ENCODE measurements around the gene PSMB10.

PSMB10 gene

DNA sequence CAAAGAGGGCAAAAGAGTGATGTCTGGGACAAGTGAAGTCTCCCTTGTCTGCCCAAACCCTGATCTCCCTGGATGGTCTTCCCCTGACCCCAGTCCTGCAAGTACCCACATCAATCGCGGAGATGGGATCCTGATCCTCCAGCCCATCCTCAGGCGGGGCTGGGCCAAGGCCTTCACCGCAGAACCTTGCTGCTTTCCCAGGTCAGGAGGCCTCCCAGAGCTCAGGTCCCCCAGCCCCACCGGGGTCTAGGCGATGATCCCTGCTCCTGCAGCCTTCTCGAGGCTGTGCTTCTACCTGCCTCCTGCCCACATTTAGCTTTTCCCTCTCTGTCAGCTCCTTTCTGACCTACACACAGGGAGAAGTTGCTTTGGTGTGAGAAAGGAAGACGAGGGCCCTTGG is 25.5 kb upstream of the PSMB10 start:
- Histone ChIP-seq H3K36me3 (ENCODE audit: control insufficient read depth, insufficient read depth, low read length) (peaks cover 91% of the 10 kb centered on the region), H3K4me1 (ENCODE audit: control insufficient read depth, insufficient read depth, low read length, poor library complexity, severe bottlenecking) (peaks cover 24% of the 10 kb centered on the region), H3K27ac (ENCODE audit: low read depth, low read length, severe bottlenecking) (no peak overlapping the region), H3K9me3 (ENCODE audit: control insufficient read depth, low read length) (no peaks in the 10 kb centered on the region), H3K4me3 (ENCODE audit: extremely low read depth, insufficient read depth, low read length, poor library complexity, severe bottlenecking) (no peak overlapping the region)
- 96% methylated on average over 4 to 8 of the region's 8 CpGs for WGBS, 2 experiments (ENCODE audit: insufficient coverage in 2 of 2)

GRCh38 chr16:67961551-67961957 is 24.9 kb upstream of the PSMB10 start:
- Histone ChIP-seq H3K4me1 (ENCODE audit: control insufficient read depth, insufficient read depth, low read length, poor library complexity, severe bottlenecking) (peaks cover 19% of the 10 kb centered on the region), H3K9me3 (ENCODE audit: control insufficient read depth, low read length) (no peaks in the 10 kb centered on the region), H3K36me3 (ENCODE audit: control insufficient read depth, insufficient read depth, low read length) (peaks cover 91% of the 10 kb centered on the region), H3K27ac (ENCODE audit: low read depth, low read length, severe bottlenecking) (no peak overlapping the region), H3K4me3 (ENCODE audit: extremely low read depth, insufficient read depth, low read length, poor library complexity, severe bottlenecking) (no peak overlapping the region)
- 96 to 97% methylated on average over 8 to 12 of the region's 13 CpGs for WGBS, 2 experiments (ENCODE audit: insufficient coverage in 2 of 2)

DNA sequence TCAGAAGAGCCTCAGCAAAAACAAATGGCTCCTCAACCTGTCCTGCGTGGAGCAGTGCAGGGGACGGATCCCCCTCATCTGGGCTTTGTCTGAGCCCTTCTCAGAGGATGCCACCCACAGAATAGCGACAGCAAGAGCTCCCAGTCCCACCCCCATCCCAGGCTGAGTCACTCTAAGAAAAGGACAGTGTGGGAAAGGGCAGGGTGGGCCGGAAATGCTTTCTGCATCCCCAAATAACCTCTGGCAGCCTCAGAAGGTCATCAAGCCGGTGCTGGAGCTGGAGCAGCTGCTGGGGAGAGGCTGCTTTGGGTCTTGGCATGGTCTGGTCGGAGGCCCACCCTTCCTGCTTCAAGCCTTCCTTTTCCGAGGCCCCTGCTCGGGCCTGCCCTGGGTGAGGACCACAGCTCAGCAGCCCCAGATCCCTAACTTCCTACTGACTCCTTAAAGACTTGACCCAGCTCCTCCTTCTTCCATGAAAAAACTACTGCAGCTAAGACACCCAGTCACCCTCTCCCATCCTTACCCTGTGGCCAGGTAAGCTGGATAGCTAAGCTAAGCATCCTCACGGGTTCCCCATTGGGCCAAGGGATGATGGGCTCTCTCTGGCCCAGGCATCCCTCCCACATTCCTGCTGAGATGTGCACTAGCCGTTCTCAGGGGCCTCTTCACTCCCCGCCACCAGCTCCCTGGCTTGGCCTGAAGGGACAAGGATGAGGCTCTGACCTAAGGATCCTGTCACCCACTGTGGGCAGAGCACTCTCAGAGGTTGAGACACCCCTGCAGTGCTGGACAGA is 23.1 kb upstream of the PSMB10 start:
- Histone ChIP-seq H3K9me3 (ENCODE audit: control insufficient read depth, low read length) (no peaks in the 10 kb centered on the region), H3K36me3 (ENCODE audit: control insufficient read depth, insufficient read depth, low read length) (peaks cover 90% of the 10 kb centered on the region), H3K4me1 (ENCODE audit: control insufficient read depth, insufficient read depth, low read length, poor library complexity, severe bottlenecking) (peaks cover 8% of the 10 kb centered on the region), H3K27ac (ENCODE audit: low read depth, low read length, severe bottlenecking) (no peak overlapping the region), H3K4me3 (ENCODE audit: extremely low read depth, insufficient read depth, low read length, poor library complexity, severe bottlenecking) (no peak overlapping the region)
- WGBS, 2 experiments (ENCODE audit: insufficient coverage in 2 of 2) = 92 to 96% methylated on average over 7 to 9 of the region's 11 CpGs

GRCh38 chr16:67957622-67958021 is 21.0 kb upstream of the PSMB10 start:
- peaks cover 8% of the 10 kb centered on the region for H3K4me1 ChIP-seq (ENCODE audit: control insufficient read depth, insufficient read depth, low read length, poor library complexity, severe bottlenecking)
- 90 to 95% methylated on average over 5 to 7 of the region's 9 CpGs for WGBS, 2 experiments (ENCODE audit: insufficient coverage in 2 of 2)
- H3K27ac ChIP-seq (ENCODE audit: low read depth, low read length, severe bottlenecking) = no peak overlapping the region
- no peak overlapping the region for H3K4me3 ChIP-seq (ENCODE audit: extremely low read depth, insufficient read depth, low read length, poor library complexity, severe bottlenecking)
- peaks cover 88% of the 10 kb centered on the region for H3K36me3 ChIP-seq (ENCODE audit: control insufficient read depth, insufficient read depth, low read length)
- no peaks in the 10 kb centered on the region for H3K9me3 ChIP-seq (ENCODE audit: control insufficient read depth, low read length)

DNA sequence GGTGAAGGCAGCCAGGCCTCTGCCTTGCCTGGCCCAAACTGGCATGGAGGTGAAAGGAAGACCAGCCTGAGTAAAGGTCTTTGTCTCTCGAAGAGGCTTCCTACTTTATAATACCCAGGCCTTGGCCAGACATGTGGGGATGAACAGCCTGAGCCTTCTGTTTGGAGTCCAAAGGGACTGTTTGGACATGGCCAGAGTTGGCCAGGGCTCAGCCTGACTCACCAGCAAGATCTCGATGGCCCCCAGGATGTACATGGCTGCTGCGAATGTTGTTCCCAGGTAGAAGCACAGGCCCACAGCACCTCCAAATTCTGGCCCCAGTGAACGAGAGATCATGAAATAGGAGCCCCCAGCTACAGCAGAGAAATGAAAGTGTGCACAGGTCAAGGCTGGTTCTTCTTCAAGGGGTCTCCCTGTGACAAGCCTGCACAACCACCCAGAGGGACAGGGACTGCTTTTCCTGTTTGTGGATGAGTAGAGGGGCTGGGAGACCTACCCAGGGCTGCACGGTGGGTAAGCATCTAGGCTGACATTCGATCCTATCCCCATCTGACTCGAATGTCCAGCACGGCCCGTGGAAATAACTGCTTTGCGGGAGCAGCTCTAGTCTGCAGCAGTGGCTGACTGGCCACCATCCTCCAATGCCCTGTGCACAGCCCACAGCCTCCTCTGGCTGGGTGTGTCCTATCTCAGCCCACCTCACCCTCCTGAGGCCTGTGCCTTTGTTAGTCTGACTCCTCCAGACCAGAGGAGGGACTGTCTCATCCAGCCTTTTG is 18.0 kb upstream of the PSMB10 start:
- no peak overlapping the region for H3K4me3 ChIP-seq (ENCODE audit: extremely low read depth, insufficient read depth, low read length, poor library complexity, severe bottlenecking)
- H3K36me3 ChIP-seq (ENCODE audit: control insufficient read depth, insufficient read depth, low read length) = peaks cover 89% of the 10 kb centered on the region
- H3K9me3 ChIP-seq (ENCODE audit: control insufficient read depth, low read length) = no peaks in the 10 kb centered on the region
- H3K27ac ChIP-seq (ENCODE audit: low read depth, low read length, severe bottlenecking) = no peak overlapping the region
- 94 to 99% methylated on average over 8 to 10 of the region's 10 CpGs for WGBS, 2 experiments (ENCODE audit: insufficient coverage in 2 of 2)
- H3K4me1 ChIP-seq (ENCODE audit: control insufficient read depth, insufficient read depth, low read length, poor library complexity, severe bottlenecking) = no peaks in the 10 kb centered on the region

DNA sequence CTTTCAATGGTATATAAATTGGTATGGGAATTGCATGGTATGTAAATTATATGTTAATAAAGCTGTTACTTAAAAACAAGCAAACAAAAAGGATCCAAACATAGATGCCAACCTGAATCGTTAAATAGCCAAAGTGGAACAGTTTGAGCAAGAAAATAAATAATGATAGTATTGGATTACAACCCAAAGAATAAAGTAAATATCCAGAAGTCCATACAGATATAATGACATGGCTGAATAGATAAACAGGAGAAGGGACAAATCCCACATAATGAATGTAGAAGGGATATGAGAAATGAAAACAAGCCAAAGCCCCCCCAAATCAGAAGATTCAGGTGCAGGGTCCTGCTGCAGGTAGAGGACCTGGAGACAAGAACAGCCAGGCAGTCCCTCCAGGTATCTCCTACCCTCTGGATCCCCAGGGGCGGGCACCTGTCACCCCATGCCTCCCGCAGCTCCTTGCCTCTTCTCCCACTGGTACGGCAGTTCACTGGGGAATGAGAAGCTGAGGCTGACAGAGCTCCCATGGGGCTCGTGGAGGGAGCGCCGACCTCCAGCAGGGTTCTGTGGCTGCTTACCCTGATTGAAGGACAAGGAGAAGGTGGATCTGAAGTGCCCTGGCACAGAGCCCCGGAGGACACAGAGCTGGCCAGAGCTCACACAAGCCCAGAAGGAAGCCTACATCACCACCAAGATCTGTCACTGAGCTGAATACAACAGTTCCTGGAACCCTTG is 17.2 kb upstream of the PSMB10 start:
- H3K9me3 ChIP-seq (ENCODE audit: control insufficient read depth, low read length) = no peaks in the 10 kb centered on the region
- H3K4me1 ChIP-seq (ENCODE audit: control insufficient read depth, insufficient read depth, low read length, poor library complexity, severe bottlenecking) = no peaks in the 10 kb centered on the region
- no peak overlapping the region for H3K4me3 ChIP-seq (ENCODE audit: extremely low read depth, insufficient read depth, low read length, poor library complexity, severe bottlenecking)
- WGBS, 2 experiments (ENCODE audit: insufficient coverage in 2 of 2) = 91 to 94% methylated on average over 4 to 6 of the region's 8 CpGs
- H3K27ac ChIP-seq (ENCODE audit: low read depth, low read length, severe bottlenecking) = no peak overlapping the region
- H3K36me3 ChIP-seq (ENCODE audit: control insufficient read depth, insufficient read depth, low read length) = peaks cover 89% of the 10 kb centered on the region

GRCh38 chr16:67951485-67951884 is 14.8 kb upstream of the PSMB10 start:
- 90 to 94% methylated on average over 11 to 12 of the region's 12 CpGs for WGBS, 2 experiments (ENCODE audit: insufficient coverage in 2 of 2)
- Histone ChIP-seq H3K36me3 (ENCODE audit: control insufficient read depth, insufficient read depth, low read length) (peaks cover 95% of the 10 kb centered on the region), H3K27ac (ENCODE audit: low read depth, low read length, severe bottlenecking) (no peak overlapping the region)

DNA sequence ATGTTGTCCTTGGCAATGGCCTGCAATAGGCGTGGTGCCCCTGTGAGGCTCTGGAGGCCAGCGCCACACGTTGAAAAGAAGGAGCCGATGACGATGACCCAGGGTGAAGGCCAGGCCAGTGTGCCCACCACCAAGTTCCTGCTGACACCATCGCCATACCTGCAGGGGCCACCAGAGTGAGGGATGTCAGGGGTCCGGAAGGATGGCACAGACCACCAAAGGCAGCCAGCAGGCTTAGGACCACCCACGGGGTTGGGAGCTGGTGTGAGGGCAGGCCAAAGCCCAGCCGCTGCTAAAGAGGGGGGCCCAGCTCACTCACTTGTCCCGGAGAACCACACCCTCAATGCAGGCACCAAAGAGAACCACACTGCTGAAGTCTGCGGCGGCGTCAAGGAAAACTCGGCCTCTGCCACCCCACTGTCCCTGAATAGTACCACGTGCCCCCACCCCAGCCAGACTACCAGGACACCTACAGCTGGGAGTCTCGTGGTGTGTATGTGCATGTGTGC is 13.7 kb upstream of the PSMB10 start:
- Histone ChIP-seq H3K9me3 (ENCODE audit: control insufficient read depth, low read length) (no peaks in the 10 kb centered on the region), H3K36me3 (ENCODE audit: control insufficient read depth, insufficient read depth, low read length) (peaks cover 99% of the 10 kb centered on the region), H3K4me1 (ENCODE audit: control insufficient read depth, insufficient read depth, low read length, poor library complexity, severe bottlenecking) (no peaks in the 10 kb centered on the region), H3K27ac (ENCODE audit: low read depth, low read length, severe bottlenecking) (no peak overlapping the region), H3K4me3 (ENCODE audit: extremely low read depth, insufficient read depth, low read length, poor library complexity, severe bottlenecking) (no peak overlapping the region)
- 95 to 97% methylated on average over 8 to 13 of the region's 16 CpGs for WGBS, 2 experiments (ENCODE audit: insufficient coverage in 2 of 2)

More at GRCh38 chr16:67951485-67951884, 14.8 kb upstream of the PSMB10 start:
- Histone ChIP-seq H3K9me3 (ENCODE audit: control insufficient read depth, low read length) (no peaks in the 10 kb centered on the region), H3K4me1 (ENCODE audit: control insufficient read depth, insufficient read depth, low read length, poor library complexity, severe bottlenecking) (no peaks in the 10 kb centered on the region), H3K4me3 (ENCODE audit: extremely low read depth, insufficient read depth, low read length, poor library complexity, severe bottlenecking) (no peak overlapping the region)

DNA sequence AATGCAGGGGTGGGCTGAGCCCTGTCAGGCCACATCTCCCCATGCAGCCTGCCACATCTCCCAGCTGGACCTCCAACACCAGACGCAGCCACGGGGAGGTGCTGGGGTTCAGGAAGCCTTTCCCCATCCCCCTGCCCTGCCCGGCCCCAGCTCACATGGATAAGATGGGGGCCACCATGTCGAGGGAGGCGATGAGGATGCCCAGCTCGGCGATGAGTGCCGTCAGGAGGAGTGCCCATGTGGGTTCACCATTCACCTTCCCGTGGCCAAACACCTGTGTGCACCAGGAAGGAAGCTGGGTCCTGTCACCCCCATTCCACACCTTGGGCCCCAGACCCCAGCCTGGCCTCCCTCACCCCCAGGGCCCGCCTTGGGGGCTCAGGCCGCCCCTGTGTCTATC is 13.0 kb upstream of the PSMB10 start:
- no peak overlapping the region for H3K4me3 ChIP-seq (ENCODE audit: extremely low read depth, insufficient read depth, low read length, poor library complexity, severe bottlenecking)
- H3K4me1 ChIP-seq (ENCODE audit: control insufficient read depth, insufficient read depth, low read length, poor library complexity, severe bottlenecking) = no peaks in the 10 kb centered on the region
- 92 to 93% methylated on average over 4 to 11 of the region's 11 CpGs for WGBS, 2 experiments (ENCODE audit: insufficient coverage in 2 of 2)
- H3K27ac ChIP-seq (ENCODE audit: low read depth, low read length, severe bottlenecking) = no peak overlapping the region
- peaks cover 99% of the 10 kb centered on the region for H3K36me3 ChIP-seq (ENCODE audit: control insufficient read depth, insufficient read depth, low read length)
- H3K9me3 ChIP-seq (ENCODE audit: control insufficient read depth, low read length) = no peaks in the 10 kb centered on the region

GRCh38 chr16:67948015-67948414 is 11.4 kb upstream of the PSMB10 start:
- H3K4me3 ChIP-seq (ENCODE audit: extremely low read depth, insufficient read depth, low read length, poor library complexity, severe bottlenecking) = no peak overlapping the region
- 94 to 98% methylated on average over 10 to 15 of the region's 15 CpGs for WGBS, 2 experiments (ENCODE audit: insufficient coverage in 2 of 2)
- peaks cover 100% of the 10 kb centered on the region for H3K36me3 ChIP-seq (ENCODE audit: control insufficient read depth, insufficient read depth, low read length)
- no peaks in the 10 kb centered on the region for H3K4me1 ChIP-seq (ENCODE audit: control insufficient read depth, insufficient read depth, low read length, poor library complexity, severe bottlenecking)
- no peaks in the 10 kb centered on the region for H3K9me3 ChIP-seq (ENCODE audit: control insufficient read depth, low read length)
- H3K27ac ChIP-seq (ENCODE audit: low read depth, low read length, severe bottlenecking) = no peak overlapping the region
